Endometrium (tissue), 2 donors: ENCODE data around the gene TPRX1.
"Not testable (repeated sequence)": the region's sequence is repeated elsewhere in the genome, so short reads cannot be mapped to it uniquely, and the experiment has no call there.

Source experiments
- FAIRE-seq: peaks from 2 replicates; lab custom pipeline; 2012; peaks lifted over from hg19 to GRCh38; lab: Jason Lieb, UNC
- donor health status: control.
- donor health status: control.

The TPRX1 gene

DNA sequence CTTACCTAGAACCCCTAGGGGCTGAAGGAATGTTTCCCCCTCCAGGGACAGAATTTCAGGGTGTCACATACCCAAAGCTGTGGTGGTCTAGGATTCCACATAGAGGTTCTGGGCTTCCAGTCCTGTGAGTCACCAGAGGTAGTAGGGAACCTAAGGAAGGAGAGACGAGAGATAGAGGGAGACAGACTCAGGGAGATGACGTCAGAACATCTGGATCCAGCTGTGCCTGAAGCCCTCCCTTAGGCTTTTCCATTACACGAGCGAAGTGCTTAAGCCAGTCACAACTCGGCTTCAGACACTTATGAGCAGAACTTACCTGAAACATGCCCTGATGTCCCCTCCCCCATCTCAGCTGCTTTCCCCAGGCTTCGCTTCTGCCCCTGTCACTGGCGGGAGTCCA lies 37.7 kb downstream of the TPRX1 start:
- no peak for FAIRE-seq

DNA sequence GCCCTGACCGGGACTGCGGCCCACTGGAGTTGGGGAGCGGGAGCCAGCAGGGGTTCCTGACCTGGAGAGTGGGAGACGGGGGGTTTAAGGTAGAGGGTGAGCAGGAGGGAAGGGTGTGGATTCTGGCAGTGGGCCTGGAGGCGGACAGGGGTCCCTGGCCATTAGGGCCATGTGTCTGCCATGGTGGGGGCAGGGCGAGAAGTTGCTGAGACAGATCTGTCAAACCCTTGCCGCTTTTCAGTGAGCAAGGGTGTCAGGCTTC lies 38.1 kb downstream of the TPRX1 start:
- FAIRE-seq: no peak

DNA sequence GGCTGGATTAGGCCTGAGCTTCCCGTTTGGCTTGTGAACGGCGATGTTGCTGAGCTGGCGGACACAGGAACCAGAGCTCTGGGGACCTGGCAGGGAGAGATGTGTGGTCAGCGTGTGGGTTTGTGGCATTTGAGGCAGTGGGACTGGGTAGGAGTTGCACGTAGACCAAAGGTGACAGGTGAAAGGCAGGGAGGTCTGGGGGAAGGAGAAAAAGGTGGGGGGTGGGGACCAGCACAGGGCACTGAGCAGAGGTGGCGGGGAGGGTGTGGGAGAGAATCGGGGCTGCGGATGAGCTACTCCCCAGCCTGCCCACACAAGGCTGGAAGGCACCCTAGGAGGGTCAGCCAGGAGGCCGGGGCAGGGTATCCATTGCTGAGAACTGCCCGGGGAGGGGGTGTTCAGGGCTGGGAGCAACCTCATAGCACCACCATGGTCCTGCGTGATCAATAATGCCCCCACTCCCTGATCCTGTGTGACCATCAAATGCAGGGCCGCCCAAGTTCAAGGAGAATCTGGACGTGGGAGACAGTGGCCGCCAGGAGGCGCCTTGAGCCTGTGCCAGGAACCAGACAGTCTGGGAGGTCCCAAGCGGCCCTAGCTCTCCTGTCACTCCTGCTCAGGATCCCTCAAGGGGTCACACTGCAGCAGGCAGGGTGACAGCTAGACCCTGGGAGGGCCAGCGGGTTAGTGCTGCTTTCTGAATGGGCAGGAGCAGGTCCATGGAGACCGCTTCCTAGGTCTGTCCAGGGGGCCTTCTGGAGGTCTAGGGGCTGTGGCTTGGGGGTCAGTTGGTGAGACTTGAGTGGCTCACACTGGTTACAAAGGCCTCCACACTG lies 38.6 kb downstream of the TPRX1 start:
- no peak for FAIRE-seq

DNA sequence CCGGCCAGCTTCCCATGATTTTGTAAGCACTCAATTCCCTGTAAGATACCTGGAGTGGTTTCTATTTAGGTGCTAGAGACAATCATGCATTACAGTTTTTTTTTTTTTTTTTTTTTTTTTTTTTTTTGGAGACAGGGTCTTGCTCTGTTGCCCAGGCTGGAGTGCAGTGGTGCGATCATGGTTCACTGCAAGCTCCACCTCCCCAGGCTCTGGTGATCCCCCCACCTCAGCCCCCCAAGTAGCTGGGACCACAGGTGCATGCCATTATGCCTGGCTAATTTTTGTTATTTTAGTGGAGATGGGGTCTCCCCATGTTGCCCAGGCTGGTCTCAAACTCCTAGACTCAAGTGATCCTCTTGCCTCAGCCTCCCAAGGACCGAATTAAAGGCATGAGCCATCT lies 39.6 kb downstream of the TPRX1 start:
- not testable (repeated sequence) for FAIRE-seq

DNA sequence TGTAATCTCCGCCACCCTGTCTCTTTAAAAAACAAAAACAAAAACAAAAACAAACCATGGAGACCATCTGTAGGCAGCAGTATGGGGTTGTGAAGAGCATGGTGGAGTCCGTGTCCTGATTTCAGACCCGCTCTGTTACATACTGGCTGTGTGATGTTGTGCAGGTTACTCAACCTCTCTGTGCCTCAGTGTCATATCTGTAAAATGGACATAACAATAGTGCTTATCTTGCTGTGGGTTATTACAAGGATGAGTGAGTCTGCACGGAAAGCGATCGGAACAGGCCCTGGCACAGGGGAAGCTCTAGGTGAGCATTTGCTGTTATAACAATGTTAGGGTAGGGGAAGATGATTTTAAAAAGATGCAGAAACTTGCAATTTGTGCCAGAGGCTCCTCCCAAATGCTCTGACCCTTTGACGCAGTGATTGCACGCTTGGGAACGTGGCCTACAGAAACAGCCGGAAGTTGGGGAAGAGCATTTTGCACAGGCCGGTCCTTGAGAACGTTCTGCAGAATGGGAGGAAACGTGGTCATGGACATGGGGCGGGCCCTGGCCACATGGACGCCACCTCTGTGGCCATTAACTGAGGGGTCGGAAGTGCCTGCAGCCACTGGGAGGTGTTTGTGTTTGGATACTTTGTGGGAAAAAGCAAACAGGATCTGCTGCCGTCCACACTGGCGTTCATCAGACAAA lies 41.6 kb downstream of the TPRX1 start:
- no peak for FAIRE-seq

DNA sequence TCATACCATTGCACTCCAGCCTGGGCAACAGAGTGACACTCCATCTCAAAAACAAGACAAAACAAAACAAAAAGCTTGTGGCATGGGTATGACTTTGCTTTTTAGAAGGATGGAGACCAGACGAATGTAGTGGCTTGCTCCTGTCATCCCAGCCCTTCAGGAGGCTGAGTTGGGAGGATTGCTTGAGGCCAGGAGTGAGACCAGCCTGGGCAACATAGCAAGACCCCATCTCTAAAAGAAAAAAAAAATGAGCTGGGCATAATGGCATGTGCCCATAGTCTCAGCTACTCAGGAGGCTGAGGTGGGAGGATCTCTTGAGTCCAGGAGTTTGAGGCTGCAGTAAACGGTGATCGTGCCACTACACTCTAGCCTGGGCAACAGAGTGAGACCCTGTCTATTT lies 42.2 kb downstream of the TPRX1 start:
- no peak for FAIRE-seq

DNA sequence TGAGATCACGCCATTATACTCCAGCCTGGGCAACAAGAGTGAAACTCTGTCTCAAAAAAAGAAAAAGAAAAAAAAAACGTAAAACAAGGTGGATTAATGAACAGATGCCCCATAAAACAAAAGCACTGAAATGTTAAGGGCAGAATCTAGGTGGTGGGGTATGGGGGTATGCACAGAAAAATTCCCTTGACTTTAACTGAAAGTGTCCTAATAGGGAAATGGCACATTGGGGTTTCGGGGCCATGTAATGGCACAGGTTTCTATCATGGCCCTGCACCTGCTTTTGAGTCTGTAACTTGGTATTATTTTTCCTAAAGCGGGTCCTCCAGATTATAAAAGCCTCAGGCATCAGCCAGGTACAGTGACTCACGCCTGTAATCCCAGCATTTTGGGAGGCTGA lies 42.8 kb downstream of the TPRX1 start:
- no peak for FAIRE-seq

DNA sequence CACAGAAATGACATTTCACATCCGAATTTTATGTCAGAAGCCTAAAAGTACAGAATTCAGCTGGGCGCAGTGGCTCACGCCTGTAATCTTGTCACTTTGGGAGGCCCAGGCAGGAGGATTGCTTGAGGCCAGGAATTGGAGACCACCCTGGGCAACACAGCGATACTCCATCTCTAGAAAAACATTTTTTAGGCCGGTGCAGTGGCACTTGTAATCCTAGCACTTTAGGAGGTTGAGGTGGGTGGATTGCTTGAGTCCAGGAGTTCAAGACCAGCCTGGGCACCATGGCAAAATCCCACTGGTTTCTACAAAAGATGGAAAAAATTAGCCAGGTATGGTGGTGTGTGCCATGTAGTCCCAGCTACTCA lies 43.7 kb downstream of the TPRX1 start:
- FAIRE-seq: no peak

DNA sequence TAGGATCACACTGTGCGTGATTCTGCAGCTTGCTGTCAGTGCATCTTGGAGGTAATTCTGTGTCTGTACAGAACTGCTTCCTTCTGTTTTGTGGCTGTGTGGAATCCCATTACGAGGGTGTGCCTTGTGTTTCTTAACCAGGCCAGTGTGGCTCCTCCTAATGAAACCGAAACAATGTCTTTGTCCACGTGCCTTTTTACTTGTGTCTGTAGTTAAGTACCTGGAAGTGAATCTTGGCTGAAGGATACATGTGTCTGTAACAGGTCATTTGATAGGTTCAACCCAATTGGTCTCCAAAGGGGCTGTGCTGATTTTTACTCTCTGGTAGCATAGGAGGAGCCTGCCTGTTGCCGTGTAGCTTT lies 45.9 kb downstream of the TPRX1 start:
- no peak for FAIRE-seq

DNA sequence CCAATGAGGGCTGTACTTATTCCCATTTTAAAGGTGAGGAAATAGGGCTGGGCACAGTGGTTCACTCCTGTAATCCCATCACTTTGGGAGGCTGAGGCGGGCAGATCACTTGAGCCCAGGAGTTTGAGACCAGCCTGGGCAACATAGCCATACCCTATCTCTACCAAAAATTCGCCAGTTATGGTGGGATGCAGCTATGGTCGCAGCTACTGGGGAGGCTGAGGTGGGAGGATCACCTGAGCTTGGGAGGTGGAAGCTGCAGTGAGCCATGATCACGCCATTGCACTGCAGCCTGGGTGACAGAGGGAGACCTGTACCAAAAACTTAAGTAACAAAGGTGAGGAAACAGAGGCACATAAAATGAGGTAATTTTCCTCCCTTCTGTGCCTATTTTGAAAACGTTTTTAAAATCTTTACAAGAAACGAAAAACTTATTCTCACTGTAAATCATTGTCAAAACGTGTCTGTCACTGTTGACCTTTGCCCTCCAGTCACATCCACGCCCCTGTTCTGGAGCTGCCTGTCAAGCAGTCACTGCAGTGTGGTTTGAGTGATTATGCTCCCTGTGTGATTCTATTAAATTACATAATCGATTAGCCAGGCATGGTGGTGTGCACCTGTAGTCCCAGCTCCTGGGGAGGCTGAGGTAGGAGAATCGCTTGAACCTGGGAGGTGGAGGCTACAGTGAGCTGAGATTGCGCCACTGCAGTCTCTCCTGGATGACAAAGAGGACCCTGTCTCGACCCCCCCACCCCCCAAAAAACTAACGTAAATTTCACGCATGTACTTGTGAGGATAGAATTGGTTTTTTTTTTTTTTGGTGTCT lies 46.5 kb downstream of the TPRX1 start:
- FAIRE-seq: no peak

DNA sequence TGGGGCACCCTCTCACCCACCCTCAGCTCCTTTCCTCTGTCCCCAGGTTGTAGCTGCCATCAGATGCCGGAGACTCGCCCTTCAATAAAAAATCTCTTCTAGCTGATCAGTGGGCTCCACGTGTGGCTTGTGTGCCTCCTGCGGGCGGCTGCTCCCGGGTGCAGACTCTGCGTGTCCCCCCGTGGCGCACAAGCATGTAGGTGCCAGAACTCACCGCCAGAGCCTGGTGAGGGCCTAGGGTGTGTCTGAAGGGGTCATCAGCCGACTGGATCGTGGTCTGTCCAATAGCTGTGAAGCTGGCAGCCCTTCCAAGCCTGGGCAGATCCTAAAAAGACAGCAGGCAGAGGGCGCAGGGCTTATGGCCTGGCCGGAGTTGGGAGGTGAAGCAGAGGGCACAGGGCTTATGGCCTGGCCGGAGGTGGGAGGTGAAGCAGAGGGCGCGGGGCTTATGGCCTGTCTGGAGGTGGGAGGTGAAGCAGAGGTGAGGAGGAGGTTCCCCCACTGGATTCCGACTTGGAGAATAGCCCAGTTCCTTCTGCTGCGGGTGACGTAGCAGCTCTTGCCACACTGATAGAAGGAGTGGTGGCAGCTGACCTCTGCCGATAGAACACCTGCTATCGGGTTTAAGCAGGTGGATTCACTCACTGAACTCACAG lies 47.3 kb downstream of the TPRX1 start:
- no peak for FAIRE-seq

DNA sequence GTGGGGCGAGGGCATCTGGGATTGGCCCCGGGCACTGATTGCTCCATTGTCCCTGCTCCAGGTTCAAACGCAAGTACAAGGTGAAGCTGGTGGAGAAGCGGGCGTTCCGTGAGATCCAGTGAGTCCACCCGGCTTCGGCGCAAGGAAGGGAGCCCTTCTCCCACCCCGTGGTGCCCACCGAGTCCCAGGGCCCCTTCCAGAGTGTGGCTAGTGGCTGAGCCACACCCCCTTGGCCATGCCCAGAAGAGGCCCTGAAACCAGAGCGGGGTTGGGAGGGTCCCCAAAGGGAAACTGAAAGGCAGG lies 47.8 kb downstream of the TPRX1 start:
- no peak for FAIRE-seq

DNA sequence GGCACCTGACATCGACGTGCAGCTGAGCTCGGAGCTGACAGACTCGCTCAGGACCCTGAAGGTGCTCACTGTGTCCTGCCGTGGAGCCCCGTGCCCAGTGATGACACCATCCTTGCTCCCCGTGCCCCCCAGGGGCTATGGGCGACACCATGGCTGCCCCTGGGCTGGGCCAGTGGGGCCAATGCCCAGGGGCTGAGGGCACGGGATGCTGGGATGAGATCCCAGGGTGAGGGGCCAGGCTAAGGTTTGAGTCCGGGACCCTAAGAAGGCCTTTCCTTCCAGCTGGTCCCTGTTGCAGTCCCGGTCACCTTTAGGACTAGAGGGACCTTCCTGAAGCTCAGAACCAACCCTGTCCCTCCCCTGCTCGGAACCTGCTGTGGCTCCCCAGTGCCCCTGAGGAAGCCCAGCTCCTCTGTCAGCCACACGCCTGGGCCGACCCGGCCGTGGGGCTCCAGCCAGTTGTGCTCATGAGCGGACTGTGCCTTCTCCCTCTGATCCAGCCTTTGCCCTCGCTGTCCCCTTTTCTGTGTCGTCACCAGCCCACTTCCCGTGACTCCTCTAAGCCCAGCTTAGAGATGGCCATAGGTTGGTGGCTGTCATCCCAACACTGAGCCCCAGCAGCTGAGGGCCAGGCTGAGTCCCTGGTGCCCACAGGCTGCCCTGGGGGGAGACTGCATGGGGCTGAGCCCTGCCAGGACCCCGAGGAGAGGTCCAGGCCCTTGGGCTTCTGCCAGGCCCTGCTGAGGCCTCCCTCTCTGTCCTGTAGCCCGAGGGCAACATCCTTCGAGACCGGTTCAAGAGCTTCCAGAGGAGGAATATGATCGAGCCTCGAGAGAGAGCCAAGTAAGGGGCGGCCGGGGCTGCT lies 48.4 kb downstream of the TPRX1 start:
- no peak for FAIRE-seq

DNA sequence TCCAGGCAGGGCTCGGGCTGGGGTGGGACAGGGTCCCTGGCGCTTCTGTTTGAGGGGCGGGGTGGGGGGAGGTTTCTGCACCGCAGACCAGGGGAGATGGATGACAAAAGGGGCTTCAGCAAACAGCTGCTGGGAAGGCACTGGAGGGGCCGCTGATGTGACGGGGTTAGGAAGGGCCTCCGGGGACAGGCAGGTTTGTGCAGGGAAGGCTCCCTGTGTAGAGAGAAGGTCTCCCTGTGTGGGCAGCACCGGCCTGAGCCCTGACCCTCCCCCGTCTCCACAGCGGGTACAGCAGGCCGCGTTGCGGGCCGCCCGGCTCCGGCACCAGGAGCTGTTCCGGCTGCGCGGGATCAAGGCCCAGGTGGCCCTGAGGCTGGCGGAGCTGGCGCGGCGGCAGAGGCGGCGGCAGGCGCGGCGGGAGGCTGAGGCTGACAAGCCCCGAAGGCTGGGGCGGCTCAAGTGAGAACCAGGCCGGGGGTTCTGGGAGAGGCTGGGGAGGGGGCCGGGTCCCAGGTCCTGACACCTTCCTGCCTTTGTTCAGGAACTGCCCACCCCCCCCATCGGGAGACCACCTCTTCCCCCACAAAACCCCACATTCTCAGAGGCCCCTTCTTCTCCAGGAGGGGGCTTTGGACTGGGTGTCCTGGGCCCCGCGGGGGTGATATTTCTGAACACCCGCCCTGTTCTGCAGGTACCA lies 49.1 kb downstream of the TPRX1 start:
- no peak for FAIRE-seq

DNA sequence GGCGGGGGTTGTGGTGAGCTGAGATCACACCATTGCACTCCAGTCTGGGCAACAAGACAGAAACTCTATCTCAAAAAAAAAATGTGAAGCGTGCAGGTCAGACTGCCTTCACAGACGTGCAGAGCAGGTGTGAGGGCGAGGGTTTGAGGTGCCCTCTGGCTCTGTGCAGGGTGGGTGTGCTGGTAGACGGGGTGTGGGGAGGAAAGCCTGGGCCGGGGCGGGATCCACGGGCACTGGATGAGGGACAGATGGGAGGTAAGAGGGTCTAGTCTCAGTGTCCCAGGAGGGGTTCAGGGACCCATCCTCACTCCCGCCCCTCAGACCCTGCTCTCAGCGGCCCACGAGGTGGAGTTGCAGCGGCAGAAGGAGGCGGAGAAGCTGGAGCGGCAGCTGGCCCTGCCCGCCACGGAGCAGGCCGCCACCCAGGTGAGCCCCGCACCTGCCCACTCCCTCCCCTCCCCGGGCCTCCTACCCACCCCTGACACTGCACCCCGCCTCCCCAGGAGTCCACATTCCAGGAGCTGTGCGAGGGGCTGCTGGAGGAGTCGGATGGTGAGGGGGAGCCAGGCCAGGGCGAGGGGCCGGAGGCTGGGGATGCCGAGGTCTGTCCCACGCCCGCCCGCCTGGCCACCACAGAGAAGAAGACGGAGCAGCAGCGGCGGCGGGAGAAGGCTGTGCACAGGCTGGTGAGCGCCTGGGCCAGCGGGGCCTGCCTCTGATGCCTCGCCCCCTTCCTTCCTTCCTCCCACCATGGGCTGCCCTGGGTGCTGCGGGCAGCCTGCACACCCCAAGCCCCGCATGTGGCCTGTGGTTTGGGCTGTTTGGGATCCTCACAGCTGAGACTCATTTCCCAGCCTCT lies 49.9 kb downstream of the TPRX1 start:
- no peak for FAIRE-seq

DNA sequence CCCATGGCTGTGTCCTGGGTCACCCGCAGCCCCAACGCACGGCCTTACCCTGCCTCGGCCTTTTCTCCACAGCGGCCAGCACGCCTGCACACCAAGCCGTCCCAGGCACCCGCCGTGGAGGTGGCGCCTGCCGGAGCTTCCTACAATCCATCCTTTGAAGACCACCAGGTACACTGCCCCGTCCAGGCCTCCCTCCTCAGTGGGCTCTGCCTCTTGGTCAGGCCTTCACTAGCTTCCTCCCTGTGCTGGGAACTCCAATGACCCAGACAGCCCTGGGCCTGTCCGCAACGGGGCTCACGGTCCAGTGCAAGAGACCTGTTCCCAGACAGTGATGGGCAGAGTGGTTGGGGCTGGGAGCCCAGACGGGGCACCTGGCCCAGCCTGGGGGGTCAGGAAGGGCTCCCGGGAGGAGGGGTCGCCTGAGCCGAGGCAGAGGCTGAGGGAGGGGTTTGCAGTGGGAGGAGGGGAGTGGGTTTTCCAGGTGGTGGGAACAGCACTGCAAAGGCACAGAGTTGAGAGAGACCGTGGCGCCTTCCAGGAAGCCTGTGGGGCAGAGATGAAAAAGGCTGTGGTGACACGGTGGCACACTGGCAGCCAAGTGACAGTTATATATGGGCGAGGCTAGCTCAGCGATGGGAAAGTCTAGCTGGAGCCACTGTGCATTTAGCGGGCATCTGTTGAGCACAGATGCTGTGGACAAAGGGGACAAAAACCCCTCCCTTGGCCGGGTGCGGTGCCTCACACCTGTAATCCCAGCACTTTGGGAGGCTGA lies 51.7 kb downstream of the TPRX1 start:
- no peak for FAIRE-seq
